Measurements from ENCODE around the gene ANKRD22.
A peak's percentile ranks its signal among the peaks of the same experiment; 100 is the strongest.
"Not testable (repeated sequence)": the region's sequence is repeated elsewhere in the genome, so short reads cannot be mapped to it uniquely, and the experiment has no call there.

Gene ANKRD22

DNA sequence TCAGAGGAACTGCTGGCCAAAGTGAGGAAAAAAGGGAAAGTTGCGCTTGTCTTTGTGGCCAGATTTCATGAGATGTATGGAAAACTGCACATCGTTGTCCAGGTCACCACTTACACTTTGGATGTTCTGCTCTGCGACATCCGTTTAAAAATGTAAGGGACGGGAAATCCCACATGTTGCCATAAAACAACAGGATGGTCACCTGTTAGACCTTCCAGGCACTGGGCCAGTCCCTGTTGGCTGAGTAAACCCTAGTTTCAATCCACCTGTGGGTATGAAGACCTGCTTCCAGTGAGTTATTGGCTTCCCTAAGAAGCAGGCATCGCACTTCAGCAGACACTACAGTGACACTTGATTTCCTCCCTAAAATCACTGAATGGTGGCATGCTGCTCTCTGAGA is 25.7 kb upstream of the ANKRD22 start:
- DNase-seq, result no peak

DNA sequence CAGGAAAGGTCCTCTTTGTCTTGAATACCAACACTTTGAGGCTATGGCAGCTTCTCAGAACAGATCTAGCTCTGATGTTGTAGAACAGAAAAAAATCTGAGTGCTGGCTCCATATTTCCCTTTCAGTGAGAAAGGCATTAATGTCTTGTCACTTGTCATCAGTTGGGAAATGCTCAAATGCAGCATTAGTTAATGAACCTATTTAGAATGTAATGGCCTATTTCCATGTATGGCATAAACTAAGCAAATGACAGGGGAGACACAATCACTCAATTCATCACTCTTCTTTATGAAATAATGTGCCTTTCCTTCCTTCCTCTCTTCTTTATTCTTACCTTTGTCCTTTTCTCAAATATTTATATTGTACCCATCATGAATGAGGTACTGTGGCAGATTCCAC is 23.4 kb upstream of the ANKRD22 start:
- DNase-seq, result no peak

DNA sequence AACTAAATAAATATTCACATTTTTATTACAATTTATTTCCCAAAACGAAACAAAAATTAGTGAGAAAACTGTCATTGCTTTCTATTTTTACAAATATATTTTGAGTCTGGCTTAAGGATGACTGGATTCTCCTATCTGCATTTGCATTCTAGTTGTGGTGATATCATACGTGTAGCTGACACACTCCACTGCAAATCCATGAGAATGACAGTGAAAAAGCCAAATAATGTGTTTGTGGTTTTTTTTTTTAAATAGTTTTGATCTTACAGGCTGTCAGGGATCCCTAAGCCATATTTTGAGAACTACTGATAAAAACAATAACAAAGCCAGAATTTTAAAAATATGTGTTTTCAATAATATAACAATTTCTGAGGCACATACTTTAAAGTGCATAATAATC is 22.6 kb upstream of the ANKRD22 start:
- DNase-seq, result no peak

DNA sequence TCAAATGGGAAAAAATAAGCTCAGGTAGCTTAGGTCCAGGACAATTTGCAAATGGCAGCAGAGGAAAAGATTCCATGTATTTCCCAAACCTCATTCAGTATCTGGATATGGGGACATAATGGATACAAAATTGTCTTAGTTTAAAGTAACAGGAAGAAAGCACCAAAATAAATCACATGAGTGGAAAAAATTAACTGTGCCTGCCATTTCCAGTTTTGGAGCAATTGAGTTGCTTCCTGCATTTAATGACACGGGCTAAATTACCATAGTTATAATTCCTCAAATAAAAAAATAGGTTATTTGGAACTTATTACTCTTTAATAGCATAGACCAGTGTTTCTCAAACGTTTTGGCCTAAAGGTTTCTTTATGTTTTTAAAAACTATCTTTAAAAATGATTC is 22.1 kb upstream of the ANKRD22 start:
- no peak for DNase-seq

DNA sequence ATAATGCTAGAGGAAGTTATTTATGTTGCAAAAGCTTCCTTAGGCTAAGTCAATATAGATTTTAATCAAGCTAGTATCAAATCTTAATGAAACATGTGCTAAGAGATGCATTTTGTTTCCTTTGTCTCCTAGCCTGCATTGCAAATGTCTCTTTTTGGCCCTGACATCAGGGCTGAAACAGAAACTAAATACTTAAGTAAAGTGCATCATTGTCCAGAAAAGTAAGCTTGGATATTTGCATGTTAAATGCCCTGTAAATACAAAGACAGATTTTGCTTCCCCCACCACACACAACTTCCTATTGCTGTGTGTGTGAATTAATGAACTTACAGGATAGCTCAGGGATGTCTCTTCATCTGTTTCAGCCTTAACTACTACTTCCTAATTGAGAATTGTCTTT is 18.4 kb upstream of the ANKRD22 start:
- no peak for DNase-seq

DNA sequence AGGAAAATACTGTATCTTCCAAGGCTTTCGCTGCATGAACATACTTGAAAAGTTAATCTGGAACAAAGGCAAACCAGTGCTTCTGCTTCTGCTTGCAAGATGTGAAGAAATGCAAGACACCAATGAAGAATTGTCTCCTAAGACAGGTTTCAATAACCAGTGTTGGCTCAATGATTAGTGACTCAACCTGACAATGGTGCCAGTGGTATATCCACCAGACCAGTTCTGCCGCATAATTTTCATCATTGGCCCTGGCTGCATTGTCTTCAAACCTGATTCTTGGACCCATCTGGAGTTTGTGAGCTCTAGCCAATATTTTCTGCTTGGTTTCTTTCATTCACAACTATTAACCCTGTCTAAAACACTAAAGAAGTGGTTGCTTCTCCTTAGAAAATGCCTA is 14.8 kb upstream of the ANKRD22 start:
- DNase-seq, result no peak

DNA sequence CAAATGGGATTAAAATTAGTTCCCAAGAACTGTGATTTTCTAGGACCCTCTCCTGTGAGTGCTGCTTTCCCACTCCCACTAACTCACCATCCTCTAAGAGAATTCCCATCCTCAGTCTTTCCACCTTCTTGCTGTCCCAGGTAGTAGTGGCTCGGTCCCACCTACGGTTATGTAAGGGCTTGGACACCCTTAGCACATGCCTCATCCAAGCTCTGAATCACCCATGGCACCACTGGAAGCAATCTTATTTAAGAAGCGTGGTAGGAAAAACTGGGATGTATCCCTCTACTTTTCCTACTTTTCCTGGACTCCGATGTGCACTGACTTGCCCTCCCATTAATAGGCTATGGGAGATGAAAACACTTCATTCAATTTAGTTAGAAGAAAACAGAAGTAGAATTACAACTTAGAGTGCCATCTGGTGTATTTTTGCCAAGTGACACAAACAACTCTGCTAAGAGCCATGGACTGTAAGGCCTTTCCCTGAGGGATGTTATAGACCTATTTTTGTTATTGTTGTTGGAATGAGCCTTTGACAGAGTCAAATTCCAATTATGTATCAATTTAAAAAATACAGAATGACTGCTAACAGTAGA is 13.7 kb upstream of the ANKRD22 start:
- no peak for DNase-seq

DNA sequence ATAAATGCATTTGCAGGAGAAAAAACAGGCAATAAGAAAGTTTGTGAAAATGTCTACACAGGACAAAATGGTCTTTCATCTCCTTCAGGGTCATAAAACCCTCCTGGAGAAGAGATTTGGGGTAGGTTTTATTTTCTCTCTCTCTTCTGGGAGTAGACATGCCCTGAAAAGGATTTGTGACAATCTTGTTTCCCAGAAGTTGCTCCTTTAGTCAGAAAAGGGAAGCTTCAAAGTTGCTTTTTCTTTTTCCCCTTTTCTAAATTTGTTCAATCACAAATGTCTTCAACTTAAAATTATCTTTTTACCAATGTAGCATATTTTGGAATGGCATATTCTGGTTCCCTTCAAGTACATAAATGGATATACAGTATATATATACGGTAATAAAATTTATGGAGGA is 9.4 kb upstream of the ANKRD22 start:
- DNase-seq, result no peak

DNA sequence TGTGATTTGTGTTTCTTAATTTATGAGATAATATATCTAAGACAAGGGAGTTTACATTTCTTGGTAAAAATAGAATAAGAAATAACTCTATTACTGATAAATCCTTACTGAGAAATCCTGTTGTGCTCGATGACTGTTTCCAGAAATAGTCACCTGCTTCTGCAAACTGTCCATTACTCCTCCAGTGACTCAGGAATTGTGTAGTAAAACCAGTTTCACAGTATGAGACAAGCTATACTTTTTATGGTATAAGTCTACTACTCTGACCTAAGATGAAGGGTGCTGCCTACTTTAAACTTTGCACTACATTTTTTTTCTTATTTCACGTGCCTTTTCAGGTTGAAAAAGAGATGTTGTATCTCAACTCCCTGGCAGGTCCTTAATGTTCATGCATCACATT is 6.8 kb upstream of the ANKRD22 start:
- DNase-seq, result peak; percentile 57

DNA sequence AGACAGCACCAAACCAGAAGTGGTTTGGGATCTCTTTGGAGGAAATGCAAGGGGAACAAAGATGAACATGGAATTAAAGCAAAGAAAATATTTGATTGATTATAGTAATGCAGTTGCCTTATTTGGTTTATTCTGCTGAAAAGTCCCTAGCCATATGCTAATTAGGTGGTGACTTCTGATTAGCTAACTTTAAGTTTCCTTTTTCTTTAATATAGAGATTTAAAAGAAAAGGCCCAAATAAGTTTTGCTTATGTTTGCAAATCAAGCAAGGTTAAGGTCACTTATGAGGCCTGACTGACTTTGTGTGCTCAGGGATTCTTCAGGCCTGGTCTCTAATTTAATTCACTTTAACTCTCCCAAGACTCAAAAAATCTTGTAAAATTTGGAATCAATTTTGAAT is 6.2 kb upstream of the ANKRD22 start:
- DNase-seq, result no peak

DNA sequence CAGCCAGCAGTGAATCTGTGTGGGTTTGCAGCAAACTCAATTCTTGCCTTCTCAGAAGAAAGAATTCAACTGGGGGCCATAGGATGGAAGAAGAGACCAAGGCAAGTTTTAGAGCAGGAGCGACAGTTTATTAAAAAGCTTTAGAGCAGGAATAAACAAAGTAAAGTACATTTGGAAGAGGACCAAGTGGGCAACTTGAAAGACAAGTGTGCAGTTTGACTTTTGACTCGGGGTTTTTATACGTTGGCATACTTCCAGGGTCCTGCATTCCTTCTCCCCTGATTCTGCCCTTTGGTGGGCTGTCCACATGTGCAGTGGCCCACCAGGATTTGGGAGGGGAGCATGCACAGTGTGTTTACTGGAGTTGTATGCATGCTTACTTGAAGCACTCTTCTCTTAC is 3.0 kb upstream of the ANKRD22 start:
- DNase-seq, result no peak

DNA sequence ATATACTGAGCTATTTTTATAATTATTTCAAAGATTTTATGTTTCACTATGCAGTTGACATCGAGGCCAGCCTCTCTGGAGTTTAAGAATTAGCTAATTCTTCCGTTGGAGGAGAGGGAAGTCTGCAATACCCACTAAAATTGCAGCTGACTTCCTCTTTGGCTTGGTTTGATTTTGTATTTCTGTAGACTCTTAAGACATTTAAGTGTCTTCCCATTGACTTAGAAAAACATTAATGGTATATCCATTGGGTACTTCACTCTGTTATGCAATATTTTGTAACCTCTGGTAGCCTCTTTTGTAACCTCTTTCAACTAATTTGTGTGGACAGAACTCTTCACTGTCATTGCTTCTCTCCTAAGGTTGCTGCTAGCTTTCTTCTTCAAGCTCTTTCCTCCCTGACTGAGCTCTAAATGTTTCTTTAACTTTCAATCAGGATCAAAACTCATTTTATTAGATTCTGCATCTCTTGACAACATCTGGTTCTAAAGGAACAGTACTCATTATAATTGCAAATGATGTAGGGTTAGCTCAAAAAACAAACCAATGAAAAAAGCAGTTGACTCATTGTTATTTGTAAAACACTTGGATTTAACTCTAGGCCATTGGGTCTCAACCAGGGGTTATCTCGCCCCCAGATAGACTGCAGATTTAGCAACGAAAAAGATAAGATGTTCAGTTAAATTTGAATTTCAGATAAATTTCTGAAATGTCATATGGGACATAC is 1.7 kb upstream of the ANKRD22 start:
- DNase-seq, result no peak

DNA sequence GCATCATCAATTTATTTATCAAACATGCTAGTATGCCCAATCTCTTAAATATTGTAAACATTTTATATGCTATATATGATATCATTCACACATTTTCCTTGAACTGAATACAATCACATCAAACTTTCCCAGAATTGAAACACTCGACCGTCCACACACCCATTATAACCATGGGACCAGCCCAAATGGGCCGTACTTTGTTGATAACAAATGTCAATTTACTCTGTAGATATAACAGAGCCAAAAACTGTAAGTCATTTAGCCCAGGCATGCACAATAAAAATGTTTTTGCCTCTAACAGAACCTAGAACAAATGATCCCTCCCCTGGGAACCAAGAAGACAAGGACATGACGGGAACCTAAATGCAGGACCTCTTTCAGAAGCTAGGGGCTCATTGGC is 683 bp upstream of the ANKRD22 start:
- DNase-seq, result no peak

DNA sequence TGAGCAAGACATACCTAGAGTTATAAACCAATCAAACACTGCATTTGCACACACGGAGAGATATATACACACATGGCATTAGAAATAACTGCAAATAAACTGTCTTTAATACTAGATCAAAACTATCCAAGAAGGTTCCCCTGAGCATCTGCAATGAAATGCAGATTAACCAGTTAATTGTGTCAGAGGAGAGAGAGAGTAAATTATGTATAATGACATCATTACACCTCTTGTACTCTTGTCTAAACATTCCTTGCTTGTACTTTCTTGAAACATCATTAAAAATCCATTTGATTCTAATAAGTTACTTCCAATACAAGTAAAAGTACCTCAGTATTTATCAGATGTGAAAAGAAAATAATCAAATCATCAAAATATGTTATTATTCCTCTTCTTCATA is 932 bp downstream of the ANKRD22 start:
- DNase-seq, result no peak

DNA sequence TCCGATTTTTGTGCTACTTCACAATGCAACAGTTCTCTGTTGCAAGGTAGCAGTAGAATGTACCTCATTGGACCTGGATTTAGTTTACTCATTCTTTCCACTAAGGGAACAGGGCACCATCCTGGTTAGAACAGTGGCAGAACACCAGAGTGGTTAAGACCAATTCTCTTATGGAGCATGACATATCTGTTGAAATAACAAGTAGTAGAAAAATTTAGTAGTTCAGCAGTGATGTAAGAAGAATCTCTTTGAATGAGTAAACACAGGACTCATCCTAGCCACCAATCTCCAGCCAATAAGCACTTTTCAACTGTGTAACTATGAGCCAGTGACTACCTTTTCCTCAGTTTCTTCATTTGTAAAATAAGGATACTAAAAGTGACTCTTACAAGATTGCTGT is 2.4 kb downstream of the ANKRD22 start:
- DNase-seq, result peak; percentile 70

DNA sequence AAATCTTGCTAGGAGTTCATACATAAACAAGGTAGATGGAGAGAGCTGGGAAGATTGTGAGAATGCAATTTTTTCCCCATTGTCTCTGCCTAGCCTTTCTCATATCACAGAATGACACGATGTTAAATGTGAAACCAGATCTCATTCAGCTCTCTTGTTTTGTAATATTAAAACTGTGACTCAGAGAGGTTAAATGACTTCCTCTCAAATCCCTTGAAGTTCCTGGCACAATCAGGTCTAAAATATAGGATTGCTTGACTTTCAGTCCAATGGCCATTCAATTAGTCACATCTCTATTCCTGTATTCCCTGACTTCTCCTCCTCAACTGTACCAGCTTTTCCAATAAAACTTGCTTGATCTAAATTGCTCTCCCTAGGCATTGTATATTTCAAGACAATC is 3.1 kb downstream of the ANKRD22 start:
- DNase-seq, result peak; percentile 70

DNA sequence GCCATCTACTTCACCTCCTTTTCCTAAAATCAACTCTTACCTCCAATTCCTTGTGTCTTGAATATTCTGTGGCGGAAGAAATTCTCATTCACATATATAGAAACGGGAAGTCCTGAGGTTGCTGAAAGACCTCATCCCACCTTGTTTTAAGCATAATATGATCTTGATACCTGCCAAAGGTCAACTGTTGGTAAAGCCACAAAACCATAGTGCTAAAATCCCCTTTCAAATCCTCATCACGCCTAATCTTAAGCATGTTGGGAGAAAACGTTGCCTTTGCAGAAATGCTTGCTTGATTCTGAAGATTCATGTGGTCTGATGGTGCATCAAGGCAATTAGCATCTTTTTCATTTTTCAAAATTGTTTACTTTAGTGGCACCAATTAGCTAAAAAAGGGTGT is 8.5 kb downstream of the ANKRD22 start:
- no peak for DNase-seq

DNA sequence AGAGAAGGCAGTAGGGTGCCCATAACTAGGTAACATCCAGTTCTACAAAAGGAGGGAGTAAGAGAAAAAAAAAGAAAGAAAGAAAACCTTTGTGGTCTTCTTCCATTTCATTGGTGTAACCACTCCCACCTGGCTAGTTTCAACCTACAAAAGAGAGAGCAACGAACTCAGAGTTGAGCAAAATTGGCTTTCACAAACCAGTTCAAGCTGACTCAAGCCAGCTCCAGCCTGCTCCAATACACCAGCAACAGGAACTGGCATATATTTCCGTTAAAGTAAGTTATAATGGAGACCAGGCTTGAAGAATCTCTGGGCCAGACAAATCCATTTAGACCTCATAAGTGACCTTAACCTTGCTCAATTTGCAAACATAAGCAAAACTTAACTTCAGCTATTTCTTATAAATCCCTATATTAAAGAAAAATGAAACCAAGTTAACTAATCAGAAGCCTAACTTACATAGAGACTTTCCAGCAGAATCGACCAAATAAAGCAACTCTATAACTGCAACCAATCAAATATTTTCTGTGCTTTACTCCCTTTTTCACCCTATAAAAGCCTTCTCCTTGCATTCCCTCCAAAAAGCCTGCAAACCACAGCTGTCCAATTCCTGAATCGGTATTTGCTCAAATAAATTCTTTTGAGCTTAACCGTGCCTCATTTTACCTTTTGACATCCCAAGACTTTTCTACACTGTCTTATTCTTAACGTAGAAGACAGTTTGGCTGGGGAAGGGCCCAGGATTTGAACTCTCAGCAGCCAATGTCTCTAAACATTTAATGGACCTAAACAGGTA is 10.1 kb downstream of the ANKRD22 start:
- no peak for DNase-seq

DNA sequence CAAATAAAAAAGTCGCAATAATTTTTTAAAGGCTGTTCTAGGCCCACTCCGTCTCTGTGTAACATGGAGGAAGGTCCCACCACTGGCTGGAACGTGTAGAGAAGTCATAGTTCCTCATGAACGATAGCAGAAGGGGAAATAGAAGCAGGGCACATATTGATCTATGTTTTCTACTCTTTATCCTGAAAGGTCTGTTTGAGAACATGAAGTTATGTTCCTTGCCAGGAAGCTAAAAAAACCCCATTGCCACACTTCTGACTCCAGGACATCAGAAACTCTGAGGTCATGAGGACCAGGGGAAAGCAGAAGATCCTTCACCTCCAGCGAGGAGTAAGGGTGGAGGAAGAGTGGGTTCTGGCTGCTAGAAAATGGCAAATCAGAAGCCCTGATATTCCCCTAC is 10.8 kb downstream of the ANKRD22 start:
- DNase-seq, result no peak

DNA sequence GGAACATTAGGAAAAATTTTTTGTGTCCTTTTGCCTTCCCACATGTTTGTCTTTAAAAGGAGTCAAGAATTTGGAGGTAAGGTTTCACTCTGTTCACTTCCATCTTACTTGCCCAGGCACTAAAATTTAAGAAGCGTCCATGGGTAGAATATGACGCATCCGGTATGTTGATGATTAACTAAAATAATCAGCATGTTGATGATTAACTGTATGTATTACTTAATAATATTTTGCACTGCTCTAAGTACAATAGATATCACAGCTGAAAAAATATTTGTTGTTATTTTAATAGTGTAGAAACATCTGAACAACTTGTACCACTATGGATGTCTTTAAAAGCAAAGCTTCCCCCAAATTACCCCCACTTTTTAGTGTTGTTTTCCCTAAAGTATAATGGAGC is 11.5 kb downstream of the ANKRD22 start:
- DNase-seq, result no peak

DNA sequence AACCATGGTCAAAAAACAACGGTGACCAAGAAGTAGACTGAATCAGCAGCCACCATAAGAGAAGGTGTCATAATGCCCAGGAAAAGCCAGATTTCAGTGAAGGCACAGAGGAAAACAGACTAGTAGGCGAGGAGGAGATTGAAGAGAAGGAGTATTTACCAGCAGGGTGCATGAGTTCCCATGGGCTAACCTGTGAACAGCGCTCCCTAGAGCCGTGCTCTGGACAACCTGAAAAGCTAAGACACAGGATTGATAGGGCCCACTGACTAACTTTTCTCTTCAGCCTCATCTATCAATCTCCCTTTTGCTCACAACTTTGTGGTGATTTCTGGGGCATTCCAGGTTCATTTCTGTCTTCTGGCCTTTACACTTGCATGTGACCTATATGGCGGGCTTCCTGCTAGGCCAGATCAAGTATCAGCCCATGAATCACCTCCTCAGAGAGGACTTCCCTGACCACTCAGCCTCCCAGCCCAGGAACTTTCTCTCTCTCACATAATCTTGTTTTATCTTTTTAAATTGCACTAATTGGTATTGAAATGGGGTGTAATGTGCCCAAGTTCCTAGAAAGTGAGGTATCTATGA is 12.8 kb downstream of the ANKRD22 start:
- no peak for DNase-seq

DNA sequence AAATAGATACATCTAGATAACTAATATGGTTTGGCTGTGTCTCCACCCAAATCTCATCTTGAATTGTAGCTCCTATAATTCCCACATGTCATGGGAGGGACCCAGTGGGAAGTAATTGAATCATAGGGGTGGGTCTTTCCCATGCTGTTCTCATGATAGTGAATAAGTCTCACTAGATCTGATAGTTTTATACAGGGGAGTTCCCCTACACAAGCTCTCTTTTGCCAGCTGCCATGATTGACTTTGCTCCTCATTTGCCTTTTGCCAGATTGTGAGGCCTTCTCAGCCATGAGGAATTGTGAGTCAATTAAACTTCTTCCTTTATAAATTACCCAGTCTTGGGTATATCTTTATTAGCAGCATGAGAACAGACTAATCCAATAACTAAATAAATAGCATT is 14.0 kb downstream of the ANKRD22 start:
- not testable (repeated sequence) for DNase-seq

DNA sequence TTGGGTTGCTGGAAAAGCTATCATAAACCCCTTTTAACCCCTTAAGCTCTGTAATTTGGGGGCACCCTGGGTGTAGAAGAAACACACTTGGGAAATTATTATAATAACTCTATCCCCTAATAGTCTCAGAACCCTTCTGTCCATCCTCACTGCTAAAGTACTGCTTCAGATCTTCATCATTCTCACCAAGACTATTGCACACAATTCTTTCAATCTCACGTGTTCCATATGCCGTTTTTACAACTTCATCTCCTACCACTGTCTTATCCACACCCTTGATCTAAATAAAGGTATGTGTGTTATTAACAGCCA is 15.8 kb downstream of the ANKRD22 start:
- DNase-seq, result no peak
